H9 (cell line): Measurements from ENCODE around the gene FARP1. TPM values are rescaled to one million over a fixed set of nuclear protein-coding genes. Genes with fewer than 3 reads are reported as not detected.

Source experiments
- DNase-seq: peaks from one replicate; pipeline ENCODE4 v3.0.0-alpha.2; 2017
- H2AFZ ChIP-seq: one replicate; pipeline ENCODE4 v1.6.1; 2013; ENCODE audit warnings: mild to moderate bottlenecking, low read length, control low read depth, moderate library complexity
- H2AK5ac ChIP-seq: 2 replicates; pipeline ENCODE4 v1.6.1; 2013; ENCODE audit warnings: low read length, control low read depth, mixed read lengths; ENCODE audit not compliant: insufficient read length
- H2BK120ac ChIP-seq: one replicate; pipeline ENCODE4 v1.6.1; 2013; ENCODE audit warnings: low read depth, mild to moderate bottlenecking, low read length, control low read depth, inconsistent platforms; ENCODE audit not compliant: poor library complexity, severe bottlenecking
- H2BK12ac ChIP-seq: 2 replicates; pipeline ENCODE4 v1.6.1; 2013; ENCODE audit warnings: low read length, control low read depth, mixed read lengths, low read depth; ENCODE audit not compliant: insufficient read length
- H2BK15ac ChIP-seq: 2 replicates; pipeline ENCODE4 v1.6.1; 2013; ENCODE audit warnings: low read depth, low read length, control low read depth
- H2BK20ac ChIP-seq: one replicate; pipeline ENCODE4 v1.6.1; 2013; ENCODE audit warnings: low read depth, mild to moderate bottlenecking, low read length, control low read depth, inconsistent platforms; ENCODE audit not compliant: poor library complexity, severe bottlenecking
- H2BK5ac ChIP-seq: 2 replicates; pipeline ENCODE4 v1.6.1; 2013; ENCODE audit warnings: low read length, control low read depth, mixed read lengths; ENCODE audit not compliant: insufficient read length
- H3K14ac ChIP-seq: 2 replicates; pipeline ENCODE4 v1.6.1; 2013; ENCODE audit warnings: low read length, control low read depth; ENCODE audit not compliant: insufficient read depth
- H3K18ac ChIP-seq: 2 replicates; pipeline ENCODE4 v1.6.1; 2013; ENCODE audit warnings: low read depth, mild to moderate bottlenecking, mixed read lengths, low read length, control low read depth; ENCODE audit not compliant: insufficient read length
- H3K23ac ChIP-seq: 2 replicates; pipeline ENCODE4 v1.6.1; 2013; ENCODE audit warnings: low read length, control low read depth, mixed read lengths, low read depth; ENCODE audit not compliant: insufficient read length
- H3K23me2 ChIP-seq: 2 replicates; pipeline ENCODE4 v1.6.1; 2013; ENCODE audit warnings: low read depth, mild to moderate bottlenecking, mixed read lengths, low read length, control low read depth; ENCODE audit not compliant: insufficient read length, poor library complexity, severe bottlenecking
- H3K27ac ChIP-seq: 2 replicates; pipeline ENCODE4 v1.5.1; 2013; ENCODE audit warnings: low read length, control low read depth, mixed read lengths, low read depth; ENCODE audit not compliant: insufficient read length
- H3K27me3 ChIP-seq: 2 replicates; pipeline ENCODE4 v1.6.1; 2013; ENCODE audit warnings: low read length, control low read depth, inconsistent platforms; ENCODE audit not compliant: insufficient read depth
- H3K4ac ChIP-seq: 2 replicates; pipeline ENCODE4 v1.6.1; 2013; ENCODE audit warnings: low read depth, mild to moderate bottlenecking, control low read depth, inconsistent platforms, low read length, moderate library complexity
- H3K4me1 ChIP-seq: 2 replicates; pipeline ENCODE4 v1.6.1; 2013; ENCODE audit warnings: low read length, control low read depth, inconsistent platforms; ENCODE audit not compliant: insufficient read depth
- H3K4me2 ChIP-seq: 2 replicates; pipeline ENCODE4 v1.6.1; 2013; ENCODE audit warnings: low read length, control low read depth, mixed read lengths; ENCODE audit not compliant: insufficient read length, insufficient read depth
- H3K56ac ChIP-seq: 2 replicates; pipeline ENCODE4 v1.6.1; 2013; ENCODE audit warnings: low read depth, mild to moderate bottlenecking, mixed read lengths, low read length, control low read depth; ENCODE audit not compliant: insufficient read length
- H3K79me1 ChIP-seq: 2 replicates; pipeline ENCODE4 v1.6.1; 2013; ENCODE audit warnings: low read depth, mild to moderate bottlenecking, moderate library complexity, low read length, control low read depth, inconsistent platforms; ENCODE audit not compliant: insufficient read depth, poor library complexity, severe bottlenecking
- H3K79me2 ChIP-seq: 2 replicates; pipeline ENCODE4 v1.6.1; 2013; ENCODE audit warnings: low read length, control low read depth, inconsistent platforms; ENCODE audit not compliant: insufficient read depth
- H3K9ac ChIP-seq: 2 replicates; pipeline ENCODE4 v1.6.1; 2013; ENCODE audit warnings: low read length, control low read depth, mixed read lengths; ENCODE audit not compliant: insufficient read length; ENCODE audit errors: extremely low read depth
- H3K9me3 ChIP-seq: one replicate; pipeline ENCODE4 v1.6.1; 2013; ENCODE audit warnings: low read depth, low read length, inconsistent platforms; ENCODE audit not compliant: control insufficient read depth
- H3T11ph ChIP-seq: one replicate; pipeline ENCODE4 v1.6.1; 2013; ENCODE audit warnings: mild to moderate bottlenecking, low read length, control low read depth, inconsistent platforms
- H4K20me1 ChIP-seq: one replicate; pipeline ENCODE4 v1.6.1; 2013; ENCODE audit not compliant: control insufficient read depth, insufficient read length, insufficient read depth
- H4K5ac ChIP-seq: 2 replicates; pipeline ENCODE4 v1.6.1; 2013; ENCODE audit warnings: low read depth, mild to moderate bottlenecking, mixed read lengths, low read length, control low read depth; ENCODE audit not compliant: insufficient read length
- H4K8ac ChIP-seq: replicated peaks from 2 replicates; pipeline ENCODE4 v1.6.1; 2013; ENCODE audit warnings: low read length, control low read depth, mixed read lengths, low read depth; ENCODE audit not compliant: insufficient read length
- H4K91ac ChIP-seq: 2 replicates; pipeline ENCODE4 v1.6.1; 2013; ENCODE audit warnings: low read depth, mild to moderate bottlenecking, moderate library complexity, mixed read lengths, low read length, control low read depth; ENCODE audit not compliant: insufficient read length
- H3K27ac Mint-ChIP-seq, 3 experiments: 2 replicates in 2 of 3; 3 replicates in 1 of 3; pipeline ENCODE4 v1.8.0; 2020 to 2021; ENCODE audit warnings: mixed read lengths in 3 of 3, mild to moderate bottlenecking in 1 of 3, moderate library complexity in 1 of 3
- H3K27me3 Mint-ChIP-seq: 2 replicates; pipeline ENCODE4 v1.8.0; 2021; ENCODE audit warnings: low read depth, mild to moderate bottlenecking, moderate library complexity, mixed read lengths
- H3K36me3 Mint-ChIP-seq, 3 experiments: 2 replicates in 2 of 3; 3 replicates in 1 of 3; pipeline ENCODE4 v1.8.0; 2020 to 2021; ENCODE audit warnings: low read depth in 3 of 3, mixed read lengths in 3 of 3; ENCODE audit not compliant: insufficient read depth in 1 of 3
- H3K4me1 Mint-ChIP-seq, 2 experiments: 2 replicates each; pipeline ENCODE4 v1.8.0; 2020; ENCODE audit warnings: mixed read lengths in 2 of 2
- H3K4me3 Mint-ChIP-seq, 2 experiments: 2 replicates in 1 of 2; 3 replicates in 1 of 2; pipeline ENCODE4 v1.8.0; 2020 to 2021; ENCODE audit warnings: mild to moderate bottlenecking in 2 of 2, mixed read lengths in 2 of 2, moderate library complexity in 1 of 2
- H3K9me3 Mint-ChIP-seq, 2 experiments: 2 replicates in 1 of 2; 3 replicates in 1 of 2; pipeline ENCODE4 v1.8.0; 2020; ENCODE audit warnings: mild to moderate bottlenecking in 2 of 2, mixed read lengths in 2 of 2, moderate library complexity in 1 of 2
- CTCF ChIP-seq: fragments of 200-600 bp; sonication (generic); conservative IDR thresholded peaks from 3 replicates; pipeline ENCODE4 v1.8.0; 2021; ENCODE audit warnings: antibody characterized with exemption, mild to moderate bottlenecking
- WGBS: extraction: QIAGEN DNeasy Blood & Tissue Kit; methylation state at CpG from one replicate; pipeline ENCODE4 v1.1.7; 2013; ENCODE audit warnings: missing lambda C conversion rate, low lambda C conversion rate, mixed read lengths; ENCODE audit not compliant: insufficient read length; ENCODE audit errors: extremely low coverage; 5-methylcytosine and 5-hydroxymethylcytosine counted together
- total RNA-seq: library from RNA; stranded (reverse); gene quantifications from 2 replicates; pipeline ENCODE4 v1.2.1, GENCODE V29; 2021

FARP1 gene
- total RNA-seq, 1 experiment from 2014 or later: 95.9 TPM

- Histone ChIP-seq H2BK5ac (no peak overlapping the region), H3K14ac (no peak overlapping the region), H3K4me2 (no peak overlapping the region), H3K56ac (no peak overlapping the region), H3K23ac (no peak overlapping the region), H2BK15ac (no peak overlapping the region), H2AK5ac (no peak overlapping the region), H3K79me1 (peaks cover 1% of the 10 kb centered on the region), H2BK120ac (no peak overlapping the region), H4K20me1 (no peaks in the 10 kb centered on the region), H2AFZ (no peak overlapping the region), H2BK12ac (no peak overlapping the region), H3K9ac (no peak overlapping the region), H3K9me3 (no peaks in the 10 kb centered on the region), H2BK20ac (no peak overlapping the region), H3K27me3 (no peaks in the 10 kb centered on the region), H3K4me1 (no peaks in the 10 kb centered on the region), H4K91ac (no peak overlapping the region), H3K23me2 (no peaks in the 10 kb centered on the region), H4K8ac (no peak overlapping the region), H3K18ac (no peak overlapping the region), H3K79me2 (no peaks in the 10 kb centered on the region; the same call in 1 of the 2 replicates), H4K5ac (no peak overlapping the region), H3K4ac (no peak overlapping the region), H3T11ph (no peak overlapping the region), H3K27ac (no peak overlapping the region)
- no peak for TF ChIP-seq CTCF
- Mint-ChIP-seq H3K4me3 (no peak overlapping the region), H3K4me1 (peaks cover 24 to 29% of the 10 kb centered on the region in 2 experiments), H3K36me3 (peaks cover 3 to 20% (median 10%) of the 10 kb centered on the region in 3 experiments; a peak in 6 of 7 replicates), H3K27me3 (no peaks in the 10 kb centered on the region), H3K27ac (peak overlapping the region in 2 of 3 experiments; percentile 37 to 85; a peak in 4 of 7 replicates), H3K9me3 (no peaks in the 10 kb centered on the region)
- DNase-seq: no peak
- no CpG with 5 or more reads among the region's 4 CpGs for WGBS
Observed at GRCh38 chr13:98220271-98220791, 77.4 kb downstream of the FARP1 start.
